Mesothelial cell of epicardium (in vitro differentiated cells): ENCODE data around the gene MAD1L1. TPM values are rescaled to one million over a fixed set of nuclear protein-coding genes. Genes with fewer than 3 reads are reported as not detected.

Source experiments
- DNase-seq, 2 experiments: peaks; one replicate each; pipeline ENCODE4 v3.0.0; 2021; ENCODE audit warnings: low spot score in 2 of 2; ENCODE audit not compliant: unreplicated experiment in 2 of 2
- H3K27ac Mint-ChIP-seq: 2 replicates; pipeline ENCODE4 v1.8.0; 2021; ENCODE audit warnings: mixed read lengths
- H3K27me3 Mint-ChIP-seq: 2 replicates; pipeline ENCODE4 v1.8.0; 2021; ENCODE audit warnings: low read depth, mixed read lengths
- H3K36me3 Mint-ChIP-seq: 2 replicates; pipeline ENCODE4 v1.8.0; 2021; ENCODE audit warnings: mixed read lengths
- H3K4me1 Mint-ChIP-seq: 2 replicates; pipeline ENCODE4 v1.8.0; 2021; ENCODE audit warnings: mixed read lengths
- H3K4me3 Mint-ChIP-seq: 2 replicates; pipeline ENCODE4 v1.8.0; 2021; ENCODE audit warnings: mild to moderate bottlenecking, moderate library complexity, mixed read lengths
- H3K9me3 Mint-ChIP-seq: 2 replicates; pipeline ENCODE4 v1.8.0; 2021; ENCODE audit warnings: mixed read lengths
- total RNA-seq: library from RNA; stranded (reverse); gene quantifications from 3 replicates; pipeline ENCODE4 v1.2.1, GENCODE V29; 2021
- TF ChIP-seq, protein P1 (sequence below): fragments of 200-600 bp; sonication (generic); IDR thresholded peaks from one replicate; pipeline ENCODE4 v1.5.0; 2021; ENCODE audit warnings: antibody characterized with exemption; ENCODE audit not compliant: unreplicated experiment

The MAD1L1 gene
- total RNA-seq, 1 donor from 2014 or later = 45.0 TPM

DNA sequence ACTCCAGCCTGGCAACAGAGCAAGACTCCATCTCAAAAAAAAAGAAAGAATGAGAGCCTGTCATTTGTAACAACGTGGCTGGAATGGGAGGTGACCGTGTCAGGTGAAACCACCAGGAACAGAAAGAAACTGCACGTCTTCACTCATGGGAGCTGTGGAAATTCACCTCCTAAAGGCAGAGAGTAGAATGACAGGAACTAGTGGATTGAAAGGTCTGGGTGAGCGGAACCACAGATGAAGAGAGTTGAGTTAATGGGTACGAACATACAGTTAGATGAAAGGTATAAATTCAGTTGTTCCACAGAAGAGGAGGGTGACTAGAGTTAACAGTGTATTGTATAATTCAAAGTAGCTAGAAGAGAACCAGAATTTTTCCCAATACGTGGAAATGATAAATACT, 78.6 kb downstream of the MAD1L1 start:
- H3K27ac Mint-ChIP-seq = no peak overlapping the region
- no peaks in the 10 kb centered on the region for H3K9me3 Mint-ChIP-seq

GRCh38 chr7:2152646-2153045, 80.1 kb downstream of the MAD1L1 start:
- Mint-ChIP-seq H3K4me3 (no peak overlapping the region), H3K27me3 (no peaks in the 10 kb centered on the region)
- no peak for DNase-seq

More for the DNA sequence above, 78.6 kb downstream of the MAD1L1 start:
- H3K36me3 Mint-ChIP-seq = peaks cover 12% of the 10 kb centered on the region
- TF ChIP-seq, protein P1, sequence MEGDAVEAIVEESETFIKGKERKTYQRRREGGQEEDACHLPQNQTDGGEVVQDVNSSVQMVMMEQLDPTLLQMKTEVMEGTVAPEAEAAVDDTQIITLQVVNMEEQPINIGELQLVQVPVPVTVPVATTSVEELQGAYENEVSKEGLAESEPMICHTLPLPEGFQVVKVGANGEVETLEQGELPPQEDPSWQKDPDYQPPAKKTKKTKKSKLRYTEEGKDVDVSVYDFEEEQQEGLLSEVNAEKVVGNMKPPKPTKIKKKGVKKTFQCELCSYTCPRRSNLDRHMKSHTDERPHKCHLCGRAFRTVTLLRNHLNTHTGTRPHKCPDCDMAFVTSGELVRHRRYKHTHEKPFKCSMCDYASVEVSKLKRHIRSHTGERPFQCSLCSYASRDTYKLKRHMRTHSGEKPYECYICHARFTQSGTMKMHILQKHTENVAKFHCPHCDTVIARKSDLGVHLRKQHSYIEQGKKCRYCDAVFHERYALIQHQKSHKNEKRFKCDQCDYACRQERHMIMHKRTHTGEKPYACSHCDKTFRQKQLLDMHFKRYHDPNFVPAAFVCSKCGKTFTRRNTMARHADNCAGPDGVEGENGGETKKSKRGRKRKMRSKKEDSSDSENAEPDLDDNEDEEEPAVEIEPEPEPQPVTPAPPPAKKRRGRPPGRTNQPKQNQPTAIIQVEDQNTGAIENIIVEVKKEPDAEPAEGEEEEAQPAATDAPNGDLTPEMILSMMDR = no peak
- DNase-seq = no peak
- H3K4me3 Mint-ChIP-seq = no peak overlapping the region
- no peaks in the 10 kb centered on the region for H3K27me3 Mint-ChIP-seq
- H3K4me1 Mint-ChIP-seq = peaks cover 22% of the 10 kb centered on the region

DNA sequence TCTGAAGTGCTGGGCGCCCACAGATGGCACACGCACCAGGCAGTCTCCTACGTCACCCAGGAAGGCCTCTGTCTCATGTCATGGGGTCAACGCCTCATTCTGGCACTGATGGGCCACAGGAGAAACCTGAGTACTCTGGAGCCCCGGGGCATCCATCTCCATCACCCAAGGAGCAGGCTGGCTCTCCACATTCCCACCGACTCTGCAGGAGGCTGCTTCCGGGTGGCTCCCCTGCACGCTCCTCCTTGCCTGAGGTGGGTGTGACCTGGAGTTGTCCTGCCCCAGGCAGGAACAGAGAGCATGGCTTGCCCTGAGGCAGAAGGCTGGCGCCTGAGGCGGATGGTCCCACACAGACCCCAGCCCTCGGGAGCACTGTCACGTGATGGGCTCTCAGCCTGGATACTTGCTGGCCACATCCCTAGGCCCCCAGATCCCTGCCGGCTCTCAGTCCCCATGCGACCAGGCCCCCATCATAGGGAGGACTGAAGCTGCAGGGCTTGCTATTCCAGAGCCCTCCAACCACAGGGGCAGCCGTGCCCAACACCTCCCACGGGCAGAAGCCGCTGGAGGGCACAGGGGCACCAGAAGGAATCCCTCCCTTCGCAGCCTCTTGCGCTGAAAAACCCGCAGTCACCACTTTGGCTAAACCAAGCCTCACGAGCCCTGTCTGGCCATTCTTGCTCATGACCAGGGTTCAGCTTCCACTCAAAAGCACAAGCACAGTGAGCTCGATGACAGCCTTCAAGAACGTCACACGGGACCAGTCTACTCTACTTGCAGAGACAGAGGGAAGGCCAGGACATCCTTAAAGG, 80.7 kb downstream of the MAD1L1 start:
- Mint-ChIP-seq H3K36me3 (peaks cover 12% of the 10 kb centered on the region), H3K4me1 (peaks cover 14% of the 10 kb centered on the region), H3K4me3 (no peak overlapping the region), H3K9me3 (no peaks in the 10 kb centered on the region), H3K27me3 (no peaks in the 10 kb centered on the region), H3K27ac (peak overlapping the region; percentile 39)
- TF ChIP-seq, protein P1 = no peak
- DNase-seq = no peak

More at GRCh38 chr7:2152646-2153045, 80.1 kb downstream of the MAD1L1 start:
- Mint-ChIP-seq H3K36me3 (peaks cover 12% of the 10 kb centered on the region), H3K9me3 (no peaks in the 10 kb centered on the region), H3K4me1 (peaks cover 14% of the 10 kb centered on the region), H3K27ac (no peak overlapping the region)
- TF ChIP-seq, protein P1 = no peak

DNA sequence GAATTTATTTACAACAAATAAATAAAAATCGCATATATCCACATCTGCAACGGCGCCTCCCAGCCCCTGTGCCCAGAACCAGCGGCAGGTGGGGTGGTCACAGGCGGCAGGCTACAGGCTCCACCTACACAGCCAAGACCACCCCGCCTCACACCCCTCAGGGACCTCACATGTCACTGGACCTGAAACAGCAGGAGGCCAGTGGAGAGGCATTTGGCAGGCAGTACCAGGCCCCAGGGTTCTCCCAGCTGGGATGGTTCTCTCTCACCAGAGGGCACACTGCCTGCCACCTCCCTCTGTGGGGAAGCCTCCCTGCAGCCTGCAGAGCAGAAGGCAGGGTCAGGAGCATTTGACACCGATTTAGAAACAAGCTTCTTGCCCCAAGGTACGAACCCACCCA, 81.5 kb downstream of the MAD1L1 start:
- peaks cover 12% of the 10 kb centered on the region for H3K36me3 Mint-ChIP-seq
- DNase-seq = no peak
- no peak overlapping the region for H3K4me3 Mint-ChIP-seq
- H3K27me3 Mint-ChIP-seq = no peaks in the 10 kb centered on the region
- H3K4me1 Mint-ChIP-seq = peaks cover 14% of the 10 kb centered on the region
- no peaks in the 10 kb centered on the region for H3K9me3 Mint-ChIP-seq
- TF ChIP-seq, protein P1 = no peak
- peak overlapping the region; percentile 39 for H3K27ac Mint-ChIP-seq

- Mint-ChIP-seq H3K4me1 (peaks cover 14% of the 10 kb centered on the region), H3K27ac (no peak overlapping the region), H3K4me3 (no peak overlapping the region), H3K9me3 (no peaks in the 10 kb centered on the region), H3K27me3 (no peaks in the 10 kb centered on the region), H3K36me3 (peaks cover 12% of the 10 kb centered on the region)
- no peak for DNase-seq
- TF ChIP-seq, protein P1 = no peak
Measured at GRCh38 chr7:2150445-2150815, 82.3 kb downstream of the MAD1L1 start.
